MCF 10A (cell line): ENCODE results near the gene UGT8. TPM values are rescaled to one million over a fixed set of nuclear protein-coding genes. Genes with fewer than 3 reads are reported as not detected.

Source experiments
- BruUV-seq: library from RNA; stranded (reverse); fragments of 400-500 nt; replicated peaks from 2 replicates; lab custom pipeline; 2021; lab: Mats Ljungman, UMichigan
- CTCF ChIA-PET: fragments of 300-600 bp; sonication (Branson Sonifier 250); formaldehyde crosslinking; extraction: SDS; loops from one replicate; lab custom pipeline; 2021; ENCODE audit warnings: antibody characterized with exemption, inconsistent platforms; lab: Yijun Ruan, JAX
- POLR2A ChIA-PET: fragments of 300-600, 350-650 bp; sonication (Branson Sonifier 250); formaldehyde crosslinking; extraction: SDS; loops from one replicate; lab custom pipeline; 2020; ENCODE audit warnings: antibody characterized with exemption, inconsistent platforms; lab: Yijun Ruan, JAX
- DNase-seq: peaks from one replicate; pipeline ENCODE4 v3.0.0-alpha.2; 2018; ENCODE audit not compliant: unreplicated experiment
- H3K27ac Mint-ChIP-seq: one replicate; pipeline ENCODE4 v1.8.0; 2022; ENCODE audit warnings: mild to moderate bottlenecking, low read depth, mixed read lengths; ENCODE audit not compliant: unreplicated experiment
- H3K27me3 Mint-ChIP-seq: one replicate; pipeline ENCODE4 v1.8.0; 2022; ENCODE audit warnings: mixed read lengths; ENCODE audit not compliant: insufficient read depth, unreplicated experiment
- H3K36me3 Mint-ChIP-seq: one replicate; pipeline ENCODE4 v1.8.0; 2022; ENCODE audit warnings: mild to moderate bottlenecking, moderate library complexity, mixed read lengths; ENCODE audit not compliant: insufficient read depth, unreplicated experiment
- H3K4me1 Mint-ChIP-seq: one replicate; pipeline ENCODE4 v1.8.0; 2022; ENCODE audit warnings: mixed read lengths; ENCODE audit not compliant: insufficient read depth, unreplicated experiment
- H3K4me3 Mint-ChIP-seq: one replicate; pipeline ENCODE4 v1.8.0; 2022; ENCODE audit warnings: mild to moderate bottlenecking, moderate library complexity, mixed read lengths; ENCODE audit not compliant: unreplicated experiment
- H3K9me3 Mint-ChIP-seq: one replicate; pipeline ENCODE4 v1.8.0; 2022; ENCODE audit warnings: mixed read lengths; ENCODE audit not compliant: unreplicated experiment
- CTCF ChIP-seq: fragments of 200-600 bp; IDR thresholded peaks from one replicate; pipeline ENCODE4 v1.8.0; 2022; ENCODE audit warnings: antibody characterized with exemption, mild to moderate bottlenecking; ENCODE audit not compliant: unreplicated experiment
- intact Hi-C: fragments of 100-400 bp; cut with micrococcal nuclease; formaldehyde crosslinking; loops from 2 replicates; pipeline ENCODE4 v1.14.1; 2022
- total RNA-seq: library from RNA; stranded (reverse); gene quantifications from 2 replicates; pipeline ENCODE4 v1.2.3, GENCODE V29; 2022

UGT8 gene
- total RNA-seq, 1 experiment from 2014 or later: 2.6 TPM

- ChIA-PET CTCF (no interaction called here), POLR2A (no interaction called here)
- Mint-ChIP-seq H3K4me1 (no peaks in the 10 kb centered on the region), H3K36me3 (no peaks in the 10 kb centered on the region), H3K4me3 (no peak overlapping the region), H3K9me3 (no peaks in the 10 kb centered on the region), H3K27ac (no peak overlapping the region), H3K27me3 (peaks cover 49% of the 10 kb centered on the region)
- no peak for TF ChIP-seq CTCF
- no TSS peak for BruUV-seq
- intact Hi-C loops: no loop called here
- DNase-seq: no peak
These were observed 78.9 kb downstream of the UGT8 start for GRCh38 chr4:114677346-114677979.

GRCh38 chr4:114684462-114684861, 85.9 kb downstream of the UGT8 start:
- Mint-ChIP-seq H3K4me3 (no peak overlapping the region), H3K36me3 (no peaks in the 10 kb centered on the region), H3K4me1 (no peaks in the 10 kb centered on the region), H3K9me3 (no peaks in the 10 kb centered on the region), H3K27me3 (peaks cover 63% of the 10 kb centered on the region), H3K27ac (no peak overlapping the region)
- no peak for DNase-seq
- TF ChIP-seq CTCF: no peak
- ChIA-PET CTCF (interaction anchor here (0.7 to 3.1 kb wide), 2 partner anchors 12 to 299 kb away, joined by 3 to 12 read pairs; no protein-coding TSS in a partner anchor), POLR2A (no interaction called here)
- BruUV-seq: no TSS peak
- intact Hi-C loops: no loop called here

- Mint-ChIP-seq H3K27me3 (peaks cover 48% of the 10 kb centered on the region), H3K9me3 (no peaks in the 10 kb centered on the region), H3K27ac (no peak overlapping the region), H3K4me3 (no peak overlapping the region), H3K4me1 (no peaks in the 10 kb centered on the region), H3K36me3 (no peaks in the 10 kb centered on the region)
- ChIA-PET POLR2A (no interaction called here), CTCF (interaction anchor here (0.6 kb wide), 1 partner anchor 299 kb away, joined by 3 read pairs; no protein-coding TSS in a partner anchor)
- no peak for DNase-seq
- BruUV-seq: no TSS peak
- TF ChIP-seq CTCF: no peak
- intact Hi-C loops: no loop called here
These were observed 89.5 kb downstream of the UGT8 start for GRCh38 chr4:114688059-114688458.

- H3K9me3 Mint-ChIP-seq: no peaks in the 10 kb centered on the region
- no peaks in the 10 kb centered on the region for H3K36me3 Mint-ChIP-seq
- BruUV-seq: no TSS peak
- no peak overlapping the region for H3K4me3 Mint-ChIP-seq
- H3K27me3 Mint-ChIP-seq: peaks cover 42% of the 10 kb centered on the region
- ChIA-PET CTCF (interaction anchor here (0.5 to 0.6 kb wide), 4 partner anchors 8 to 1528 kb away, joined by 3 to 4 read pairs (median 4); no protein-coding TSS in a partner anchor), POLR2A (interaction anchor here (0.6 kb wide), 1 partner anchor 89 kb away, joined by 3 read pairs; no protein-coding TSS in a partner anchor)
- intact Hi-C loops: loop anchor here (10.0 kb wide), 2 partner anchors 1296 to 1416 kb away; no protein-coding TSS in a partner anchor
- DNase-seq: no peak
- TF ChIP-seq CTCF: no peak
- no peaks in the 10 kb centered on the region for H3K4me1 Mint-ChIP-seq
- H3K27ac Mint-ChIP-seq: no peak overlapping the region
These were observed 92.0 kb downstream of the UGT8 start for GRCh38 chr4:114690571-114690970.
